Coronary artery (tissue), 2 donors: ENCODE data around the gene NRROS.

ENCODE experiments used
- DNase-seq: peaks from one replicate; pipeline ENCODE4 v3.0.0-alpha.2; 2017; ENCODE audit warnings: low spot score
- H3K27ac ChIP-seq, 2 donors: fragments of 200-600 bp; sonication (generic); one replicate each; pipeline ENCODE4 v1.5.1; 2016 to 2019
- H3K4me3 ChIP-seq: fragments of 200-600 bp; sonication (generic); 2 replicates; pipeline ENCODE4 v1.5.1; 2016; ENCODE audit warnings: mild to moderate bottlenecking, moderate library complexity
- TF ChIP-seq, protein P1 (sequence below): fragments of 200-600 bp; sonication (generic); IDR thresholded peaks from one replicate; pipeline ENCODE4 v1.5.1; 2019; ENCODE audit warnings: antibody characterized with exemption

The NRROS gene

DNA sequence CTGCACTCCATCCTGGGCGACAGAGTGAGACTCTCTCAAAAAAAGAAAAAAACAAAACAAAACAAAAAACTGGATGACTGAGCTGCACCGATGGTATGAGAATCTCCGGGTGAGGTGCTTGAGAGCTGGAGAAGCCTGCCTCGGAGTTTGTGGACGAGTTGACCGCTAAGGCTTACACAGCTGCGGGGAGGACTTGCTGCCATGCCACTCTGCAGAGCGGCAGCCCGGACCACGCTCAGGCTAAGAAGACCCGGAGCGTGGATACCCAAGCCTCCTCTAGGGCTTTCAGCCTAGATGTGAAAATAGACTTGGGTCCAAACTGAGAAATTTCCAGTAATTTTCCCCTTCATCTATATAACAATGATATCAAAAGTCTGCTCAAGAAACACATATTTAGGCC is 16.0 kb downstream of the NRROS start:
- Histone ChIP-seq H3K27ac (no peak overlapping the region), H3K4me3 (no peak overlapping the region)
- TF ChIP-seq, protein P1, sequence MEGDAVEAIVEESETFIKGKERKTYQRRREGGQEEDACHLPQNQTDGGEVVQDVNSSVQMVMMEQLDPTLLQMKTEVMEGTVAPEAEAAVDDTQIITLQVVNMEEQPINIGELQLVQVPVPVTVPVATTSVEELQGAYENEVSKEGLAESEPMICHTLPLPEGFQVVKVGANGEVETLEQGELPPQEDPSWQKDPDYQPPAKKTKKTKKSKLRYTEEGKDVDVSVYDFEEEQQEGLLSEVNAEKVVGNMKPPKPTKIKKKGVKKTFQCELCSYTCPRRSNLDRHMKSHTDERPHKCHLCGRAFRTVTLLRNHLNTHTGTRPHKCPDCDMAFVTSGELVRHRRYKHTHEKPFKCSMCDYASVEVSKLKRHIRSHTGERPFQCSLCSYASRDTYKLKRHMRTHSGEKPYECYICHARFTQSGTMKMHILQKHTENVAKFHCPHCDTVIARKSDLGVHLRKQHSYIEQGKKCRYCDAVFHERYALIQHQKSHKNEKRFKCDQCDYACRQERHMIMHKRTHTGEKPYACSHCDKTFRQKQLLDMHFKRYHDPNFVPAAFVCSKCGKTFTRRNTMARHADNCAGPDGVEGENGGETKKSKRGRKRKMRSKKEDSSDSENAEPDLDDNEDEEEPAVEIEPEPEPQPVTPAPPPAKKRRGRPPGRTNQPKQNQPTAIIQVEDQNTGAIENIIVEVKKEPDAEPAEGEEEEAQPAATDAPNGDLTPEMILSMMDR = no peak
- DNase-seq = no peak

DNA sequence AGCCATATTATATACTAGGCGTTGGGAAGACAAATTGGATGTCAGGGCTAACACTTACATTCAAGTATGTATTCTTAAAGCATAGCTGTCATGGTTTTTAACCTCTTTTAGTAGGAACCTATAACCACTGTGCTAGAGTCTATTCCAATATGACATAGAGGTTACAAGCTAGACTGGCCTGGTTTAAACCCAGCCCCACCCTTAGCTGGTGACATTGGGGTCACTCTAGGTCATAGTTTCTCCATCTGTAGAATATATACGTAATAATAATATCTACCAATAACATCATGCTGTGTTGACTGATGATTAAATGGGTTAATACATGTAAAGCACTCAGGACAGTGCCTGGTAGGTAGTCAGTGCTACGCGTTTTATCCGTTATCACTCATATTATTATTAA is 16.7 kb downstream of the NRROS start:
- Histone ChIP-seq H3K27ac (no peak overlapping the region), H3K4me3 (no peak overlapping the region)
- TF ChIP-seq, protein P1 = no peak
- DNase-seq = no peak

DNA sequence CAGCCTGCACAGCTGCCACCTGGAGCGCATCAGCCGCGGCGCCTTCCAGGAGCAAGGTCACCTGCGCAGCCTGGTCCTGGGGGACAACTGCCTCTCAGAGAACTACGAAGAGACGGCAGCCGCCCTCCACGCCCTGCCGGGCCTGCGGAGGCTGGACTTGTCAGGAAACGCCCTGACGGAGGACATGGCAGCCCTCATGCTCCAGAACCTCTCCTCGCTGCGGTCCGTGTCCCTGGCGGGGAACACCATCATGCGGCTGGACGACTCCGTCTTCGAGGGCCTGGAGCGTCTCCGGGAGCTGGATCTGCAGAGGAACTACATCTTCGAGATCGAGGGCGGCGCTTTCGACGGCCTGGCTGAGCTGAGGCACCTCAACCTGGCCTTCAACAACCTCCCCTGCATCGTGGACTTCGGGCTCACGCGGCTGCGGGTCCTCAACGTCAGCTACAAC is 20.4 kb downstream of the NRROS start:
- TF ChIP-seq, protein P1 = no peak
- H3K4me3 ChIP-seq = no peak overlapping the region
- H3K27ac ChIP-seq = no peak overlapping the region
- DNase-seq = no peak

DNA sequence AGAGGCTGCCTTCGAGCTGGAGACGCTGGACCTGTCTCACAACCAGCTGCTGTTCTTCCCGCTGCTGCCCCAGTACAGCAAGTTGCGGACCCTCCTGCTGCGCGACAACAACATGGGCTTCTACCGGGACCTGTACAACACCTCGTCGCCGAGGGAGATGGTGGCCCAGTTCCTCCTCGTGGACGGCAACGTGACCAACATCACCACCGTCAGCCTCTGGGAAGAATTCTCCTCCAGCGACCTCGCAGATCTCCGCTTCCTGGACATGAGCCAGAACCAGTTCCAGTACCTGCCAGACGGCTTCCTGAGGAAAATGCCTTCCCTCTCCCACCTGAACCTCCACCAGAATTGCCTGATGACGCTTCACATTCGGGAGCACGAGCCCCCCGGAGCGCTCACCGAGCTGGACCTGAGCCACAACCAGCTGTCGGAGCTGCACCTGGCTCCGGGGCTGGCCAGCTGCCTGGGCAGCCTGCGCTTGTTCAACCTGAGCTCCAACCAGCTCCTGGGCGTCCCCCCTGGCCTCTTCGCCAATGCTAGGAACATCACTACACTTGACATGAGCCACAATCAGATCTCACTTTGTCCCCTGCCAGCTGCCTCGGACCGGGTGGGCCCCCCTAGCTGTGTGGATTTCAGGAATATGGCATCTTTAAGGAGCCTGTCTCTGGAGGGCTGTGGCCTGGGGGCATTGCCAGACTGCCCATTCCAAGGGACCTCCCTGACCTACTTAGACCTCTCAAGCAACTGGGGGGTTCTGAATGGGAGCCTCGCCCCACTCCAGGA is 21.1 kb downstream of the NRROS start:
- DNase-seq = no peak
- no peak overlapping the region for H3K27ac ChIP-seq
- TF ChIP-seq, protein P1 = no peak
- no peak overlapping the region for H3K4me3 ChIP-seq

DNA sequence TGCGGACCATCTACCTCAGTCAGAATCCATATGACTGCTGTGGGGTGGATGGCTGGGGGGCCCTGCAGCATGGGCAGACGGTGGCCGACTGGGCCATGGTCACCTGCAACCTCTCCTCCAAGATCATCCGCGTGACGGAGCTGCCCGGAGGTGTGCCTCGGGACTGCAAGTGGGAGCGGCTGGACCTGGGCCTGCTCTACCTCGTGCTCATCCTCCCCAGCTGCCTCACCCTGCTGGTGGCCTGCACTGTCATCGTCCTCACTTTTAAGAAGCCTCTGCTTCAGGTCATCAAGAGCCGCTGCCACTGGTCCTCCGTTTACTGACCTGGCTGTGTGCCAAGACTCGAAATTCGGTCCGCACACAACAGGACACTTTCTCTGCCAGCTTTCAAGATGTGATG is 21.9 kb downstream of the NRROS start:
- DNase-seq = no peak
- Histone ChIP-seq H3K27ac (no peak overlapping the region), H3K4me3 (no peak overlapping the region)
- TF ChIP-seq, protein P1 = no peak

DNA sequence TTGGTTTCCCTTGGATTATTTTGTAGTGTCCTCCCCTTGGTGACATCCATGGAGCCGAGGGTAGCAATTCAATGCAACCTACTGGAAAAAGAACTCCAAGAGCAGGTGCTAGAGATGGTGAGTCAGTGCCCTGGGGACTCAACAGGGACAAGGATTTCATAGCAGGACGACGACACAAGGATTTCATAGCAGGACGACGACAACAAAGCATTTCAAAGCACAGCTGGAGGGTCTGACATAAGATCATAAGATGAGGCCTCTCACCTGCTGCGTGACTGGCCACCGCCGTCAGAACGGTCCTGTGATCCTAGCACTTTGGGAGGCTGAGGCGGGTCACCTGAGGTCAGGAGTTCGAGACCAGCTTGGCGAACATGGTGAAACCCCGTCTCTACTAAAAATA is 22.5 kb downstream of the NRROS start:
- TF ChIP-seq, protein P1 = no peak
- Histone ChIP-seq H3K4me3 (no peak overlapping the region), H3K27ac (no peak overlapping the region)
- DNase-seq = no peak
